ENCODE measurements around the gene NRIP2.
"Not testable (repeated sequence)": the region's sequence is repeated elsewhere in the genome, so short reads cannot be mapped to it uniquely, and the experiment has no call there.

- TF ChIP-seq, protein P1, sequence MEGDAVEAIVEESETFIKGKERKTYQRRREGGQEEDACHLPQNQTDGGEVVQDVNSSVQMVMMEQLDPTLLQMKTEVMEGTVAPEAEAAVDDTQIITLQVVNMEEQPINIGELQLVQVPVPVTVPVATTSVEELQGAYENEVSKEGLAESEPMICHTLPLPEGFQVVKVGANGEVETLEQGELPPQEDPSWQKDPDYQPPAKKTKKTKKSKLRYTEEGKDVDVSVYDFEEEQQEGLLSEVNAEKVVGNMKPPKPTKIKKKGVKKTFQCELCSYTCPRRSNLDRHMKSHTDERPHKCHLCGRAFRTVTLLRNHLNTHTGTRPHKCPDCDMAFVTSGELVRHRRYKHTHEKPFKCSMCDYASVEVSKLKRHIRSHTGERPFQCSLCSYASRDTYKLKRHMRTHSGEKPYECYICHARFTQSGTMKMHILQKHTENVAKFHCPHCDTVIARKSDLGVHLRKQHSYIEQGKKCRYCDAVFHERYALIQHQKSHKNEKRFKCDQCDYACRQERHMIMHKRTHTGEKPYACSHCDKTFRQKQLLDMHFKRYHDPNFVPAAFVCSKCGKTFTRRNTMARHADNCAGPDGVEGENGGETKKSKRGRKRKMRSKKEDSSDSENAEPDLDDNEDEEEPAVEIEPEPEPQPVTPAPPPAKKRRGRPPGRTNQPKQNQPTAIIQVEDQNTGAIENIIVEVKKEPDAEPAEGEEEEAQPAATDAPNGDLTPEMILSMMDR (IDR thresholded peaks at IDR 0.05; ENCODE audit: low read length): not testable (repeated sequence)
- not testable (repeated sequence) for TF ChIP-seq EZH2 (IDR thresholded peaks at IDR 0.05; ENCODE audit: borderline replicate concordance, low read length)
Measured at GRCh38 chr12:2868986-2869632, 34.3 kb upstream of the NRIP2 start.

Data from OCI-LY1 (cell line).